ENCODE results near the gene SNU13.
"Not testable (repeated sequence)": the region's sequence is repeated elsewhere in the genome, so short reads cannot be mapped to it uniquely, and the experiment has no call there.

Gene SNU13

DNA sequence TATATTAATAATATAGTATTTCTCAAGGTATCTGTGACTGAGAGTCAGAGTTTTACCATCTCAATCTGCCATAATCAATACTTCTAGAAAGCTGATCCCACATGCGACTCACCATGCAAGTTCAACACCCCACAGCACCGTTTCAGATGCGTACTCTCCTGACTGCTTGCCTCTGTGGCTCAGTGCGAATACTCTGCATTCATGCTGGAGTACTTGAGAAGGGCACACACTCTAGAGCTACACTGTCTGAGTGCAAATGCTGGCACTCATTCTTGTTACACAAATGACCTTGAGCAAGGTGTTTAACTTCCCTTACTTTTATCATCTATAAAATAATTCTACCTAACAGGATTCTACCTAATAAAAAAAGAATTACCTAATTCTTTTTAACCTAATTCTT lies 12.5 kb downstream of the SNU13 start:
- DNase-seq = no peak

DNA sequence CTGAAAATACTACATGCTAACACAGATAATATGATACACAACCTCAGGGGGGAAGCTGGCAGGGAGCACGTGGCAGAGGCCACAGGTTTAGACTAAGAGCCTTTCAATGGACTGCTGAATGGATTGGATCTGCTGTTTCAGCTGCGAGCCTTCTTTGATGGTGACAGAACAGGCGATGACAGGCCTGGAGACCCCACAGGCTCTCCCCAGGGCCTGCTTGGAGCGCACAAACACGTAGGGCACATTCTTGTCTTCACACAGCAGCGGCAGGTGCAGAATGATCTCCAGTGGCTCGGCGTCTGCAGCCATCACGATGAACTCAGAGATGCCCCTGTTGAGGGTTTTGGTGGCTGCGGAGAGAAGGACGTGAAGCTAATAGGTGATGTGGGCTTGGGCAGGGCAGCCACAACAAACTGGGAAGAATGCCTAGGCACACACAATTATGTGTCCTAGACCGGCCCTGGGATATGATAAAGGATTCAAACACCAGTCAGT lies 13.8 kb downstream of the SNU13 start:
- DNase-seq = no peak

DNA sequence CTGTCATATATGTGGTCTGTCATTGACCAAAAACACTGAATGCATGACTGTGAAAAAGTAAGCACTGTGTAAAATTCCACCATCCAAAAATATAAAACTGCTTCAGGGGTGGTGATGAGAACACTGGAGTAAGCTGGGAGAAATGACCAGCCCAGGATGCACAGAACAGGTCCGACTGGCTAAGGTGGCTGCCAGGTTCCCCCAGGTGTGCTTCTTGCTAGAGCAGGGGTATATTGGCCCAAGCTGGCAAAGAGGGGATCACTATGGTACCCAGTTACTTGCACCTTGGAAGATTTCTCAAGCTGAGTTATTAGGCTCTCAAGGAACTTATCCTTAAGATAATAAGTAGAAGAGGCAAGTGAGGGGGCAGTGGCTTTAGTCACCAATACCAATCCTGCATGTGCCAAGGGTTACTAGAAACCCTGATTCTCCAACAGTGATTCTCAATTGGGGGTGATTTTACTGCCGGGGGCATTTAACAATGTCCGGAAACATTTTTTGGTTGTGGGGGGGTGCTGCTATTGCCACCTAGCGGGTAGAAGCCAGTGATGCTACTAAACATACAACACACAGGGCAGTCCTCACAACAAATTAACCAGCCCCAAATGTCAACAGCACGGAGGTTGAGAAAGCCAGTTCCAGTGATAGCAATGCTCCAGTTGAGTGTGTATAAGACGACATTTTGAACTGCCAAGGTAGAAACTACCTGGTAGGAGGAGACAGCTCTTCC lies 15.7 kb downstream of the SNU13 start:
- no peak for DNase-seq

DNA sequence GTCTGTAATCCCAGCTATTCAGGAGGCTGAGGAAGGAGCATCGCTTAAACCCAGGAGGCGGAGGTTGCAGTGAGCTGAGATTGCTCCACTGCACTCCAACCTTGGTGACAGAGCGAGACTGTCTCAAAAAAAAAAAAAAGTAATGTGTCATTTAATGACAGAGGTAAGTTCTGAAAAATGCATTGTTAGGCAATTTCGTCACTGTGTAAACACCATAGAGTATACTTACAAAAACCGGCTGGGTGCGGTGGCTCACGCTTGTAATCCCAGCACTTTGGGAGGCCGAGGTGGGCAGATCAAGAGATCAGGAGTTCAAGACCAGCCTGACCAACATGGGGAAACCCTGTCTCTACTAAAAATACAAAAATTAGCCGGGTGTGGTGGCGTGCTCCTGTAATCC lies 16.6 kb downstream of the SNU13 start:
- not testable (repeated sequence) for DNase-seq

DNA sequence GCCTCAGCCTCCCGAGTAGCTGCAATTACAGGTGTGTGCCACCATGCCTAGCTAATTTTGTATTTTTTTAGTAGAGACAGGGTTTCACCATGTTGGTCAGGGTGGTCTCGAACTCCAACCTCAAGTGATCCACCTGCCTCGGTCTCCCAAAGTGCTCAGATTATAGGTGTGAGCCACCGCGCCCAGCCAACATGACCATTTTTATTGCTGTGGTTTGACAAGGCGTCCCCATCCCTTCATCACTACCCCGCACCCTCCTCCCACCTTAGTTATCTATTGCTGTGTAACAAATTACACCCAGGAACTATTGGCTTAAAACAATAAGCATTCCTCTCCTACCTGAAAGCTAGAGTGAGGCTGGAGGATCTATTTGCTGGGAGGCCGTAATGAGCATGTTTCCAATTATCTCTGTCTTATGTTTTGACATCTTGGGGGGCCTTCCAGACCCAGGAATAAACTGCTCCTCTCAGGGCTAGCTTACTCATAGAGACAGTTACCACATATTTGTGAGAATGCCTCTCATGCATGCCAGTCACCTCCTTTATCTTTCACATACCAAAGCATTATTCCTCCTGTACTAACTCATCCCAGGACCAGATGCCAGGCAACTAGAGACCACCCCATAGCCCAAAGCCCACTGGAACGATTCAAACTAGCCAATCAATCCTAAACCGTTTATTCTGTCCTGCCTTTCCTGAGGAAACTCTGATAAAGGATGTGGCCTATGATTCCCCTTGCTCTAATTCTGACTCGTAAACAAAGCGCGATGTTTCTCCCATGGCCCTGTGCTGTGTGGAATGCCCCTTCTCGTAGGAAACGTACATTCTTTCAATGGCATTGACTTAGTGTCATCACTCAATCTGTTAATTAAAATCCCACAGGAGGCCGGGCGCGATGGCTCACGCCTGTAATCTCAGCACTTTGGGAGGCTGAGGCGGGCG lies 19.4 kb downstream of the SNU13 start:
- DNase-seq = no peak

DNA sequence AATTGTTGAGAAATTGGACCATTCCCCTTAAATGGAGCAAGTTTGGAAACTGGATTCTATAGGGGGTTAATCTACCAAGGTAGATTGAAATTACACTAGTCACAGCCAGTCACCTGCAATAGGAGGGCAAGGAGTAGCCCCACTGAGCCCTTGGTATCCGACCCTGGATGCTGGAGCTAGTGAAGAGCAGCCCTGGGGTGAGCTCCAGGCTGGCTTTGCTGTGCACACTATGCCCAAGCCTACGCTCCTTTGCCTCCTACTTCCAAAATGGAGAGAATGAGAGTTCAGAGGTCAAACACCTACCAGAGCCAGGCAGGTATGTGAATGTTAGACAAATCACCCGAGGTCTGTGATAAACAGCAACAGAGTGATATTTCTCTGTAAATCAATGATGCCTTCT lies 23.7 kb downstream of the SNU13 start:
- DNase-seq = no peak

DNA sequence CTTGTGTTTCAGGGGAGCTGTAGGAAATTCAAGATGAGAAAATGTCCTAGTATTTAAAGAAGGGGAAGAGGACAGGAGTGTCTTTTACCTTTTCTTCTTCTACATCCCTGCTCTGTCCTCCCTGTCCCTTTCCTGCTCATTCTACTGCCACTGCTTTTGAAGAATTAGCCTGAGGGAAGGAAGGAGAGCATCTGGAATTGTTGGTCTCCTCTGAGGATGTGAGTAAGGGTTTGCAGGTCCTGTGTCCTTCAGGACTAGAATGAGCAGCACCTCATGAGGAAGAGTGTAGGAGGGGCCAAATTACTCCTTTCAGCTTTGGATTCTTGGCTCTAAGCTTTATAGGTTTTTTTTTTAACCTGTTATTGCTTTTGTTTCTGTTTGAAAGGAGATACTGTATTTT lies 24.2 kb downstream of the SNU13 start:
- no peak for DNase-seq

DNA sequence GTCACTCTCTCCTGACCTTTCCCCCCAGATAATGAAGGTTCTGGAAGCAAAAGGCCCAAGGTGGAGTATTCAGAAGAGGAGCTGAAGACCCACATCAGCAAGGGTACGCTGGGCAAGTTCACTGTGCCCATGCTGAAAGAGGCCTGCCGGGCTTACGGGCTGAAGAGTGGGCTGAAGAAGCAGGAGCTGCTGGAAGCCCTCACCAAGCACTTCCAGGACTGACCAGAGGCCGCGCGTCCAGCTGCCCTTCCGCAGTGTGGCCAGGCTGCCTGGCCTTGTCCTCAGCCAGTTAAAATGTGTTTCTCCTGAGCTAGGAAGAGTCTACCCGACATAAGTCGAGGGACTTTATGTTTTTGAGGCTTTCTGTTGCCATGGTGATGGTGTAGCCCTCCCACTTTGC lies 25.1 kb downstream of the SNU13 start:
- not testable (repeated sequence) for DNase-seq

DNA sequence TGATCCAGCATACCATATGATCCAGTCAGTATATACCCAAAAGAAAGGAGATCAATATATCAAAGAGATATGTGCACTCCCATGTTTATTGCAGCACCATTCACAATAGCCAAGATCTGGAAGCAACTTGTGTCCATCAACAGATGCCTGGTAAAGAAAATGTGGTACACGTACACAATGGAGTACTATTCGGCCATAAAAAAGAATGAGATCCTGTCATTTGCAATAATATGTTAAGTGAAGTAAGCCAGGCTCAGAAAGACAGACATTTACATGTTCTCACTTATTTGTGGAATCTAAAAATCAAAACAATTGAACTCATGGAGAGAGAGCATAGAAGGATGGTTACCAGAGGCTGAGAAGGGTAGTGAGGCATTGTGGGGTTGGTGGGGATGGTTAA lies 27.0 kb downstream of the SNU13 start:
- no peak for DNase-seq

DNA sequence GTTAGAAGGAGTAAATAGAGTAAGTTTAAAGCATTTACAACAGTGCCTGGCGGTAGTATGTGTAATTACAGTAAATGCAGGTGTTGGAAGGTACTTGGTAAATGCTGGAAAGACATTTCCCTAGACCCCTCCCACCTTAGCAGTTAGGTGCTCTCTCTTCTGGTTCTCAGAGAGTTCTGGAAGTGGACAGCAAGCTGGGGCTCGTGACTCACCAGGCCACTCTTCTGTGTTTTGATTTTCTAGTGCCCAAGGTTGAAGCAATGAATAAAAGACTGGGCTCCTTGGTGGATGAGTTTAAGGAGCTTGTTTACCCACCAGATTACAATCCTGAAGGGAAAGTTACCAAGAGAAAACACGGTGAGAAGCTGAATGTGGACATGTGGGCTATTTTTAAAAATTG lies 27.6 kb downstream of the SNU13 start:
- DNase-seq = no peak

DNA sequence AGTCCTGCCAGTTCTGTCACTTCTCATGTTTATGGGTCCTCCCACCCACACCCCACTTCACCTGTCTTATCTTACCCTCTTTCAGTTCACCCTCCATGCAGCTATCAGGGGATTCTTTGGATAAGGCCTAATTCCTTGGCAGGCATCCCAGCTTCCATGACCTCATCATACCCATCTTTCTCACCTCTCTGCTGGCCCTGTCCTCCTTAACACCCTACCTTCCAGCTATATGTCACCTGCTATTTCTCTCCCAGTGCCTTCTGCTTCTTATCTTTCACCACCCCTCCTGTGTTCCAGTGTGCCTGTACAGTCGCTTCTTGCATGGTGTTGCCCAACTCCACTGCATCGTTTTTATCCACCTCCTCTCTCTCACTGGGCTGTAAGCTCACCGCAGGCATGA lies 28.3 kb downstream of the SNU13 start:
- DNase-seq = no peak

DNA sequence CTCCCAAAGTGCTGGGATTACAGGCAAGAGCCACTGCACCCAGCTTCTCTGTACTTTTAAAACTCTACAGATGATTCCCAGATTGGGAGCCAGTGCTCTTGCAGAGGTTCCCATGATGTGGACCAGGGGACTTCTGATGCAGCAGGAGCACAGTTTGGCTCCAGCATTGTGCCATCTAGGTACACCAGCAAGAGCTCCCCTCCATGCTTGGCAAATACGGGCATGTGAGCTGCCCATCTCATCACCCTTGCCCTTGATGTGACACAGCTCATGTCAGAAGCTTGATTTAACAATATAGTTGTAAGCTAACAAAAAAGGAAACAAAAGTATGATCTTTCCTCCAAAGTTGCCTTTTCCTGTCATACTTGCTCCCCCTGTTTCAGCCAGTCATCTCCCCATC lies 28.7 kb downstream of the SNU13 start:
- no peak for DNase-seq

DNA sequence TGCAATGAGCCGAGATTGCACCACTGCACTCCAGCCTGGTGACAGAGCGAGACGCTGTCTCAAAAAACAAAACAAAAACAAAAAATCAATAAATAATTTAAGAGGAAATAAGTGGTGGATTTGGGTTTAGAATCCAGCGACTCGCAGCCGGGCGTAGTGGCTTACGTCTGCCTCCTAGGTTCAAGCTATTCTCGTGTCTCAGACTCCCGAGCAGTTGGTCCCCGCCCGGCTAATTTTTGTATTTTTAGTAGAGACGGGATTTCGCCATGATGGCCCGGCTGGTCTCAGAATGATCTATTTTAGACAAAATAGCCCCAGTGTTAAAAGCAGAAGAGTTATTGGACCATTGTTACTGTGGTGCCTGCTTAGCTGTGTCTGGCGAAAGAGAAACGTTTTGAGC lies 29.8 kb downstream of the SNU13 start:
- DNase-seq = no peak

DNA sequence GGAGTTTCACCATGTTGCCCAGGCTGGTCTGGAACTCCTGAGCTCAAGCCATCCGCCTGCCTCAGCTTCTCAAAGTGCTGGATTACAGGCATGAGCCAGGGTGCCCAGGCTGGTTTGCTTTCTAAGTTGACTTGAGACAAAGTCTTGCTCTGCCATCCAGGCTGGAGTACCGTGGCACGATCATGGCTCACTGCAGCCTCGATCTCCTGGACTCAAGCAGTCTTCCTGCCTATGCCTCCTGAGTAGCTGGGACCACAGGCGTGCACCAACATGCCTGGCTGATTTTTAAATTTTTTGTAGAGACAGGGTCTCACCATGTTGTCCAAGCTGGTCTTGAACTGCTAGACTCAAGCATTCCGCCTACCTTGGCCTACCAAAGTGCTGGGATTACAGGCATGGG lies 31.0 kb downstream of the SNU13 start:
- no peak for DNase-seq

DNA sequence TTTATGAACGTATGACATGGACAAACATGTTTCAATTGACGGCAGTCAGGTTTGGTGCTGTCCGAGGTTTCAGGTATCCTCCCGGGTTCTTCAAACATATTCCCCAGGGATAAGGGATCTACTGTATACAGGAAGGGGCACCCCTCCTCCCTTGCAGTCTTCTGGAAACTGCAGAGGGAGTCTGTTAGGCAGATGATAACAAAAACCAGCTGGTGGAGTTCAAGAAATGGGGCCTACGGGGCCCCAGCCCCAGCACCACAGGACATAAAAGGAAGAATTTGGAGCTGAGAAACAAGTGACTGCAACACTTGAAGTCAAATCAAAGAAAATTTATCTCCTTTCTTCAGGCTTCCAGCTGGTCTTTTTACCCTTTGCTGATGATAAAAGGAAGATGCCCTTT lies 32.1 kb downstream of the SNU13 start:
- no peak for DNase-seq

DNA sequence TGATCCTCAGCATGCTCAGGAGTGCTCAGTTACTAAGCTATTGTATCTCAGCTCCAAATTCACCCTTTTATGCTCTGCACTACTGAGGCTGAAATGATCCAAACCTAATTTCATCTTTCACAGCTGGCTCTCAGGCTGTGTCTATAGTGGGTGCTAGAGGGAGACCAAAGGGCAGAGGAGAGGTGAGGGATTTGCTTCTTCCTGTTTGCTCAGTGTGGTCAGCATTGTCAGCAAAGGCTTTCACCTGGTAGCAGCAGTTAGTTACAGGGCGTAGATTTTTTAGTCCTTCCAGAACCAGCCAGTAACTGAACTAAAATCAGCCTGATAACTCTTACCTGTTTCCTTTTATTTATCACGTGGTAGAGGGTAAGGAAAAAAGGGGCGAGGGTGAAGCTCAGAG lies 34.3 kb downstream of the SNU13 start:
- no peak for DNase-seq

DNA sequence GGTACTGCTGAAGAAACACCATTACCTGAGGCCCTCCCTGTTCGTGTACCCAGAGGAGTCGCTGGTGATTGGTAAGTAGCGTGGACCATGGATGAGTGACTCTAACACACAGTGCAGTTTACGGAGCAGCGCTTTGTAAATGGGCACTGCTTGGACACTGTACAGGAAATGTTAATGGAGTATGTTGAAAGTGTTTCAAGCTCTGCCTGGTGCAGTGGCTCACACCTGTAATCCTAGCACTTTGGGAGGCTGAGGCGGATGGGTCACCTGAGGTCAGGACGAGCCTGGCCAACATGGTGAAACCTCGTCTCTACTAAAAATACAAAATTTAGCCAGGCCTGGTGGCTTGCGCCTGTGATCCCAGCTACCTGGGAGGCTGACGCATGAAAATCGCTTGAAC lies 37.8 kb downstream of the SNU13 start:
- no peak for DNase-seq

DNA sequence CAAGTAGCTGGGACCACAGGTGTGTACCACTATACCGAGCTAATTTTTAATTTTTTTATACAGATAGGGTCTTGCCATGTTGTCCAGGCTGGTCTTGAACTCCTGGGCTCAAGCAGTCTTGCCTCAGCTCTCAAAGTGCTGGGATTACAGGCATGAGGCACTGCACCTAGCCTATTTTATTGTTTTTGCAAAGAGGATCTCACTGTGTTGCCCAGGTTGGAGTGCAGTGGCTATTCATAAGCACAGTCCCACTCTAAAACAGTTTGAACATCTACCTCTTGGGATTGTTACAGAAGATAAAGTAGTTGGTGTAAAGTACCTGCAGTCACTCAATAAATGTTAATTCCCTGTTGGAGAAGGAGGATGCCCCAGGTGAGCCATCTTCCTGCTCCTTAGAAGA lies 38.4 kb downstream of the SNU13 start:
- DNase-seq = no peak

DNA sequence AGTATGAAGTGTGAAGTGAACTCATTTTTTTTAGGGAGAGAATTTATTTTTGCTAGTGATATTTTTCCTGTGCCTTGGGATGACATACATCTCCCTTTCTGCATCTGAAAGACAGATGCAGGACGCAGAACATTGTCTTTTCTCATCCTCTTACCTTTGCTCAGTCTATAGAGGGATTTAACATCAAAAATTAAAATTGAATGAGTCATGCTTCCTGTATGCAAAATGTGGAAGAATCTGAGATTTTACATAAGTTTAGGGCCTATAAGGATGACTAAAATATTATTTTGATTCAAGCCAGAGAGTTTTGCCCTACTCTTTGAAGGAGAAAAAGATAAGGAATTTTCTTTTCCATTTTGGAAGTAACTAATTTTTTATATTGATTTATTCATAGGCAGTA lies 40.2 kb downstream of the SNU13 start:
- no peak for DNase-seq

DNA sequence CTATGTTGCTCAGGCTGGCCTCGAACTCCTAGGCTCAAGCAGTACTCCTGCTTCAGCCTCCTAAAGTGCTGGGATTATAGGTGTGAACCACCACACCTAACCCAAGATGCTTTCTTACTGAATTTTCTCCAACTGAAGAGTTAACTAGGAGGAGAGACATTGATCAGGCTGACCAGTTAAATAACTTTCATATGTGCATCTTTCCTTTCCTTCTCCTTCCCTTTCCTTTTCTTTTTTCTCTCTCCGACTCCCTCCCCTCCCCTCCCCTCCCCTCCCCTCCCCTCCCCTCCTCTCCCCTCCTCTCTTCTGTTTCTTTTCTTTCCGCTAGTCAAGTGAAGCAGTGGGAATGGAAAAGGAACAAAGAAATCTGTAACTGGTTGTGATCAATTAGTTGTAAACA lies 40.9 kb downstream of the SNU13 start:
- no peak for DNase-seq

DNA sequence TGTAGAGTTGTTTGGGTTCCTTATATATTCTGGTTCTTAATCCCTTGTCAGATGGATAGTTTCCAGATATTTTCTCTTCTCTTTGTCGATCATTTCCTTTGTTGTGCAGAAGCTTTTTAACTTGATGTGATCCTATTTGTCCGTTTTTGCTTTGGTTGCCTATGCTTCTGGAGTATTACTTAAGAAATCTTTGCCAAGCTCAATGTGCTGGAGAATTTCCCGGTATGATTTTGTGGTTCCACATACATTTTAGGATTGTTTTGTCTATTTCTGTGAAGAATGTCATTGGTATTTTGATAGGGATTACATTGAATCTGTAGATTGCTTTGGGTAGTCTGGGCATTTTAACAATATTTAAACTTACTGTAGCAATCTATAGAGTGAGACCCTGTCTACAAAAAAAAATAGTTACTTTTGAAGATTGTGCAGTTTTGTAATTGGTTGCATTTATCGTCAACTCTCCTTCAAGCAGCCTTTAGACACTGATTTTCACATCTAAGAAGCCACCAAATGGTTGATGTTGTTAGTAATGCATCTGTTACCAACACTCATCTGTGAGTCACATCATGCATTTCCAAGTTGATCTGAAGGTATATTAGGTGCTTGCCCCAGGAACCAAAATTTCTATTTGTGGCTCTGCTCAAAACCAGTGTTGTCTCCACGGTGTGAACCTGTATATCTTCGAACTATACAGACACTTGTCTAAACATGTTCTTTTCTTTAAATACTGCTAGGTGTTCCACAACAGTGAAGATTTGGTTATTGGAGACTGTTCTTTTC lies 46.1 kb downstream of the SNU13 start:
- no peak for DNase-seq

DNA sequence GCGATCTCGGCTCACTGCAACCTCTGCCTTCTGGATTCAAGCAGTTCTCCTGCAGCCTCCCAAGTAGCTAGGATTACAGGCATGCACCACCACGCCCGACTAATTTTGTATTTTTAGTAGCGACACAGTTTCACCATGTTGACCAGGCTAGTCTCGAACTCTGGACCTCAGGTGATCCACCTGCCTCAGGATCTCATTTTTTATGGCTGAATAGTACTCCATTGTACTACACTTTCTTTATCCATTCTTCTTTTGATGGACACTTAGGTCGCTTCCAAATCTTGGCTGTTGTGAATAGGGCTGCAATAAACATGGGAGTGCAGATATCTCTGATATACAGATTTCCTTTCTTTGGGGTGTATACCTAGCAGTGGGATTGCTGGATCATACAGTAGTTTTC lies 46.8 kb downstream of the SNU13 start:
- DNase-seq = no peak

DNA sequence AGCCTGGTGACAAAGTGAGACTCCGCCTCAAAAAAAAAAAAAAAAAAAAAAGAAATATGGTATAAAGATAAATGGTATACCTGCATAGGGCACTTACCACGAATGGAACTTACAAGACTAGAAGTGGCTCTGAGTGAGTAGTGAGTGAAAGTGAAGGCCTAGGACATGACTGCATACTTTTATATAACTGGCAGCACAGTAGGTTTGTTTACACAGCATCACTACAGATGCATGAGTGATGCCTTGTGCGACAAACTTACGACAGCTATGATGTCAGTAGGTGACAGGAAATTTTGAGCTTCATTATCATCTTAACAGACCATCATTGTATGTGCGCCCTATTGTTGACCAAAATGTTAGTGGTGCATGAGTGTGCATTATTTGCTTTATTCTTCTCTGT lies 49.9 kb downstream of the SNU13 start:
- no peak for DNase-seq

DNA sequence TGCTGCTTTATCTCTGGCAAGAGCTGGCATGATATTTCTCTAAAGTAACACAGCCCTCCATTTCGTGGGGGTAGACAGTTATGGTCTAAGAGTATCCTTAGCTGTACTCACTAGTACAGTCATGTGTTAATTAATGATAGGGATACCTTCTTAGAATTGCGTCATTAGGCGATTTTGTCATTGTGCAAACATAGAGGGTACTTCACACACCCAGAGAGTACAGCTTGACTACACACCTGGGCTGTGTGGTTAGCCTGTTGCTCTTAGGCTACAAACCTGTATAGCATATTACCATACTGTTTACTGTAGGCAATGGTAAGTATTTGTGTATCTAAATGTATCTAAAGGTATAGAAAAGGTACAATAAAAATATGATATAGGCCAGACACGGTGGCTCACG lies 50.5 kb downstream of the SNU13 start:
- no peak for DNase-seq

All from stimulated activated naive CD4-positive, alpha-beta T cell treated with Interleukin-2 at 50 U/mL for 16 hours (primary cell).